ENCODE measurements around the gene CAPN1. TPM values are rescaled to one million over a fixed set of nuclear protein-coding genes. Genes with fewer than 3 reads are reported as not detected.

CAPN1 gene
- total and polyA plus RNA-seq, 10 donors: 61.6 to 203 (median 145) TPM

GRCh38 chr11:65215441-65216076, 33.8 kb downstream of the CAPN1 start:
- Histone ChIP-seq H3K4me1 (peaks cover 0 to 50% (median 24%) of the 10 kb centered on the region in 6 donors), H3K27me3 (replicated peaks in 1 of 7) (no peaks in the 10 kb centered on the region), H3K9me3 (no peaks in the 10 kb centered on the region), H3K4me3 (no peak overlapping the region), H3K36me3 (peaks cover 0 to 20% (median 13%) of the 10 kb centered on the region in 6 donors), H3K27ac (no peak overlapping the region)
- intact Hi-C loops (cut with DNase I; ENCODE audit: low total_unique reads): no loop called here
- 88 to 91% (median 91%) methylated on average over 24 of the region's 24 CpGs for whole genome bisulfite sequencing, 5 donors
- TF ChIP-seq CTCF (IDR thresholded peaks at IDR 0.05 in 8 of 11, conservative IDR thresholded peaks at IDR 0.05 in 3 of 11): no peak
- TF ChIP-seq POLR2A (IDR thresholded peaks at IDR 0.05): no peak
- no peak for TF ChIP-seq POLR2AphosphoS5 (IDR thresholded peaks at IDR 0.05)
- DNase-seq: no peak

- intact Hi-C loops (cut with DNase I; ENCODE audit: low total_unique reads): no loop called here
- H3K4me3 ChIP-seq: no peak overlapping the region
- no peak overlapping the region for H3K27ac ChIP-seq
- DNase-seq: peak; percentile 46
- H3K9me3 ChIP-seq: no peaks in the 10 kb centered on the region
- no peaks in the 10 kb centered on the region for H3K27me3 ChIP-seq (replicated peaks in 1 of 7)
- H3K36me3 ChIP-seq: peaks cover 0 to 7% (median 2%) of the 10 kb centered on the region in 6 donors
- 79 to 95% (median 86%) methylated on average over 6 of the region's 6 CpGs for WGBS, 5 donors
- H3K4me1 ChIP-seq: peaks cover 0 to 37% (median 20%) of the 10 kb centered on the region in 6 donors
- no peak for TF ChIP-seq CTCF (IDR thresholded peaks at IDR 0.05 in 8 of 11, conservative IDR thresholded peaks at IDR 0.05 in 3 of 11)
- no peak for TF ChIP-seq POLR2A (IDR thresholded peaks at IDR 0.05)
- no peak for TF ChIP-seq POLR2AphosphoS5 (IDR thresholded peaks at IDR 0.05)
Measured at GRCh38 chr11:65216830-65217229, 35.1 kb downstream of the CAPN1 start.

GRCh38 chr11:65217441-65218423, 36.0 kb downstream of the CAPN1 start:
- intact Hi-C loops (cut with DNase I; ENCODE audit: low total_unique reads): no loop called here
- H3K27ac ChIP-seq: no peak overlapping the region
- H3K27me3 ChIP-seq (replicated peaks in 1 of 7): no peaks in the 10 kb centered on the region
- H3K4me3 ChIP-seq: no peak overlapping the region
- 74 to 92% (median 84%) methylated on average over 16 to 19 of the region's 19 CpGs for WGBS, 5 donors
- H3K9me3 ChIP-seq: no peaks in the 10 kb centered on the region
- TF ChIP-seq POLR2AphosphoS5 (IDR thresholded peaks at IDR 0.05) (no peak), CTCF (IDR thresholded peaks at IDR 0.05 in 8 of 11, conservative IDR thresholded peaks at IDR 0.05 in 3 of 11) (no peak), POLR2A (IDR thresholded peaks at IDR 0.05) (no peak)
- H3K36me3 ChIP-seq: no peaks in the 10 kb centered on the region
- DNase-seq: peak; percentile 34
- H3K4me1 ChIP-seq: peaks cover 0 to 37% (median 22%) of the 10 kb centered on the region in 6 donors

GRCh38 chr11:65218446-65218845, 36.7 kb downstream of the CAPN1 start:
- Histone ChIP-seq H3K27ac (no peak overlapping the region), H3K4me1 (peaks cover 0 to 37% (median 19%) of the 10 kb centered on the region in 6 donors), H3K4me3 (no peak overlapping the region), H3K36me3 (no peaks in the 10 kb centered on the region), H3K27me3 (replicated peaks in 1 of 7) (no peaks in the 10 kb centered on the region), H3K9me3 (no peaks in the 10 kb centered on the region)
- WGBS, 5 donors: 88 to 95% (median 92%) methylated on average over 9 of the region's 9 CpGs
- TF ChIP-seq POLR2A (IDR thresholded peaks at IDR 0.05) (no peak), CTCF (IDR thresholded peaks at IDR 0.05 in 8 of 11, conservative IDR thresholded peaks at IDR 0.05 in 3 of 11) (no peak), POLR2AphosphoS5 (IDR thresholded peaks at IDR 0.05) (no peak)
- peak; percentile 23 for DNase-seq
- intact Hi-C loops (cut with DNase I; ENCODE audit: low total_unique reads): no loop called here
